GM19023 (cell line): Measurements from ENCODE around the gene RELN.

Experiments
- ATAC-seq: cut with Tn5 transposase; IDR thresholded peaks from one replicate; pipeline ENCODE4 v1.9.1; 2021; ENCODE audit warnings: mild to moderate bottlenecking, moderate library complexity; ENCODE audit not compliant: unreplicated experiment

Gene RELN

DNA sequence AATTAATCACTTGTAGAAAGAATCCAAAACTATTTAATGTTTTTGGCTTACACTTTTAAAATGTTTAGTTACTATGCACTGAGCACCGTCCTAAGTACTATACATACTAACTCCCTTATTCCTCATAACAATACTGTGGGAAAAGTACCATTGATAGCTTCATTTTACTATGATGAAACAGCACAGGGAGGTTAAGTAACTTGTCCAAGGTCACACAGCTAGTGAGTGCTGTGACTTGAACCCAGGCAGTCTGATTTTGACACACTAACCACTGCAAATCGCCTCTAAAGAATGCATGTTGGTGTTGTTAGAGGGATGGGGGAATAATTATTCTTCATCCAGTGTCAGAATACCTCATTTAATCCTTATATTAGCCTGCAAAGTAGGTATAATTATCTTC lies 1.9 kb upstream of the RELN start:
- no peak for ATAC-seq

GRCh38 chr7:103990991-103991390 lies 1.5 kb upstream of the RELN start:
- ATAC-seq, result no peak

GRCh38 chr7:103989785-103990767 lies 618 bp upstream of the RELN start:
- ATAC-seq, result no peak

DNA sequence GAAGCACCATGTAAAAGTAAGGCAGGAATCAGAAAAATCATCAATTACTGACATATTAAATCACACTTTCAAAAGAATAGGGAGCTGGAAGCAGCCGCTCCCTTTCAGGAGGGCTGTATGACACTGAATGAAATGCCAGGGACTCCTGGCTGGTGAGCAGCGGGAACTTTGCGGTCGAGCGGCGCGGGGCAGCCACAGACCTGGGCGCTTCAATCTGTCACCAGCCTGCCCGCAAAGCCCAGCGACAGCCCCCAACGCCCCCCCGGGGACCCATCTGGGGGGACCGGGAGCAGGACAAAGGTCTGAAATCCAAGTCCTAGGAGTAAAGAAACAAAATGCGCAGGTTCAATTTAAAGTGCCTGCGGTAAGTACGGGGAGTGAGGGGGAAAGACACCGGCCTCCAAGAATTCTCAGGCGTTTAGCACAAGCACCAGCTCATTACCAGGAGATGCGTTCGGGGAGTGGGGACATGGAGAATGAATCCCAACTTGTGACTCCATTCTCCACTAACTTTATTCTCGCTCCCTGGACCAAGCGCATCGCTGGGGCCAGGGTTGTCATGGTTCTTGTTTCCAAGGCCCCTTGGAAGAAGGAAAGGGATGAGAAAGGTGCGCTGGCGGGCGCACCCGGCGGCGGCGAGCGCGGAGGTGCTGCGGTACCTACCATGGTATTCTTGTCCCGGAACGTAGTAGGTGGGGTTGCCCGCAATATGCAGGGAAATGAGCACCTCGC lies 824 bp downstream of the RELN start:
- no peak for ATAC-seq

GRCh38 chr7:103987451-103987850 lies 2.0 kb downstream of the RELN start:
- ATAC-seq, result no peak

DNA sequence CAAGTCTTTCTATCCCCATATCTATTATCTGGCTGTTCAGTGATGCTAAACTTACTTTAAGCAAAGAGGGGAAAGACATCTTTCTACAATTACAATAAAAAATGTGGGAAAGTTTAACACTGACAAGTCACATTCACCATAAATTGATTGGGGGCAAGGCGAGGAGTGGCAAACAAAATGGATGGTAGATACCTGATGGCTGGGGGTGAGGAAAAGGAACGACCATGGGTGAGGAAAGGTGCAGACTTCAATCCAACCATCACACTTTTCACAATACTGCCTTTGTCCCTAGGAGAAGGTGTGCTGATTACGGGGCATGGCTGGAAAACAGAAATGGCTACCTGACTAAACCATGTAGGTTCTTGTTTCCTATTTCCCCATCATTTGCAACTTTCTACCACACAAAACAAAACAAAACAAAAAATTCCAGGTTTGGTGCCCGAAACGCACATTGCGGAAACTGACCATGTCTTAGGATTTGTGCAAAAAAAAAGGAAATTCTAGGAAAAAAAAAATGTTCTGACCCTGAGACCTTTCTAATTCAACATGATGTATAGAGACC lies 3.8 kb downstream of the RELN start:
- ATAC-seq, result no peak

- no peak for ATAC-seq
Observed at GRCh38 chr7:103984050-103984449, 5.4 kb downstream of the RELN start.

GRCh38 chr7:103983201-103983977 lies 6.1 kb downstream of the RELN start:
- no peak for ATAC-seq

DNA sequence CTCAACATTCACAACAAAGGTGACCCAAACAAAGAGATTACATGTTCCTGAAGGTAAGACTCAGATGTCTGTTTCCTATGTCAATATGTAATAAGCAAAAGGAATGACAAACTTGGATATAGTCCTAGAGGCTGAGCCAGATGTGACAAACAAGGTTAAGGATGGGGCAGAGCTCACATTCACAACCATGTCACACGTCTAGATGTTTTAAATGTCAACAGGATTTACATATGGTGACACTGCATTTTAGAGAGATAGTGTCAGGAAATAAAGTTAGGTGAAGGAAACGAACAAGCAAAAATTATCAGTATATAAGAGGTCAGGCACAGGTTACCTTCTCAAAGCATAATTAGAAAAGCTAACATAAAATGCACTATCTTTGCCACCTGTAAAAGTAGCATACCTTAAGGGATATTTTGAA lies 8.4 kb downstream of the RELN start:
- ATAC-seq, result no peak

DNA sequence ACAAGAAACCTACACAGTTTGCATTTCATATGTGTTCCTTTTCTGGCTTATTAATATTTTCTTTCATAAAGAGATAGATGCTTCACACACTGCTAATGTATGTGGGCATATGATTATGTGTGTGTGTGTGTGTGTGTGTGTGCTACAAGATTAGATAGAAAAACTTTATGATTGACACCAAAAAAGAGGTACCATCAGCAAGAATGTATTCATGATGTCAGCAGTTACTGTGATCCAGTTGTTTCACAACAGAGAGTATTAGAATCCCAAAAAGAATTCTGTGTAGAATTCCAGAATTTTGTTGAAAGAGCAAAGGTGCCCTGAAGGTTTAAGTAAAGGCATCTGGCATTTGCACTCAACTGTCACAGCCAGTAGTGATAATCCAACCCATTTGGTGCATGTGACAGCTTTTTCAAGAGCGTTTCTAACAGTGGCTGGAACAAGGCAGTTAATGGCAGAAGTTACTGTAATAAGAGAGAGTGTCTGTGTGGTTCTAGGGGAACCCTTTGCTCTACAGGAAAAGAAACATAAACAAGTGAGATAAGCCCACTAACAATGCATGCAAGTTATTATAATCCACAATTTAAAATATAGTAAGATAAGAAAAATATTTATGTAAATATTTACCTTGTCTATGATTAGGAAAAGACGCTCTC lies 16.6 kb downstream of the RELN start:
- no peak for ATAC-seq

GRCh38 chr7:103967401-103967800 lies 22.1 kb downstream of the RELN start:
- no peak for ATAC-seq

DNA sequence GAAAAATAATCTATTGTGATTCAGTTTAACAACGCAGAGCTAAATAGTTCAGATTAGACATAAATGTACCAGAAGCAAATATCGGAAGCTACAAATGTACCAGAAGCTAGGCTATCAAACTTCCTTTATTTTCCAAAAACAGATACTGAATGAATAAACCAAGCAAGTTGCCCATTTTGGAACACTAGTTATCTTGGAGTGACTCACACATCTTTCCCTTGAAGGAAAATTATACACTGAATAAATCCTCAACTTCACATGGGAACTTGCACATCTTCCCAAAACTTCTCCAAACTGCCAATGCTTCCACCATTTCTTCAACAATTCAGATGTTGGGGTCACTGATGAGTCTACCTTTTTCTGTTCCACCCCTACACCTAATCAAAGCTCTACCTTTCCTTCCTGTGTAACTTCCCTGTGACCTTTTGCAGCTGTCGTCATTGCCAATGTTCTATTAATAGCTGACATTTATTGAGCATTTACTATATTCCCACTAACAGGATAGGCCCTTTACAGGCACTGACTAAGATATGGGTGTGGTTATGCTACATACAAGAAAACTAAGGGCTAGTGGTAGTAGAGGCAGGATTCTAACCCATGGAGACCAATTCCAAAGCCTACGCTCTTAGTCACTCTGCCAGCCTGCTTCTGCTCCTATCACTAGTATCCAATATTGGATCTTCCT lies 22.7 kb downstream of the RELN start:
- ATAC-seq, result no peak

- ATAC-seq, result no peak
Observed at GRCh38 chr7:103964269-103964668, 25.2 kb downstream of the RELN start.

DNA sequence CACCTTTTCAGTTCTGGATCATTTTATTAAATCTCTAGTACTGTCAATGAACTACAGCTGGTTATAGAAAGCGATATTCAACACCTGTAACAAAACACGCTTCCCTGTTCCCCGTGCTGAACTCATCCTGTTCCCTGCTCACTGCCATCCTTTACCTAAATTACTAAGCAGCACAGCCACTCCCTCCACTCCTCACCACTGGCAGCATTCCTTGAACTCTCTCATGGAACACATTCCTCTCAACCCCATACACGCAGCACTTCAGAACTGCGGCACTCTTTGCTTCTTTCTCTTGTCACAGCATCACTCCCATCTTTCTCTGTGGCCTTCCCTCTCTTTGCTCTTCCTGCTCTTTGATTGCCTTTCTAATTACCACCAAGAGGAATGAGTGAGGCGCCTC lies 27.4 kb downstream of the RELN start:
- no peak for ATAC-seq

DNA sequence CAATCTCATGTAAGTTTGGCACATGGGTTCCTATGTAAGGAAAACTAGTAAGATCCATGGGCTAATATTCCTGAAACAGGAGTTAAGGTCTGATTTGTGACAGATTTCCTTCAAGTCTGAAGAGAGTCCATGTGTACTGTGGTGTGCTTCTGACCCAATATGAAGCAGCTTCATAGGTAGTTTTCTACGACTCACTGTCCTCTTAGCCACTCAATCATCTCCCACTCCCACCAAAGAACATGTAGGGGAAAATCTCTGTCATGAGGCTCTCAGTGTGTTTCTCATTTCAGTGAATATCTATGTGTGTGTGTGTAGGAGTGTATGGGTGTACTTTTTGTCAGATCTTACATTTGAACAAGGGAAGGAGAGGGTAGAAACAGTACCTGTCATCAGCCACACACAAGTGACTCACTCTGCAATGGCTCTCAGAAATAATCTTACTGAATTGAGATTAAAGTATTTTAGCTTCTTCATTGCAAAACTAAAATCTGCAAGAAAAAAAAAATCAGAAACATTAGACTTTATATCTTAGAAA lies 31.1 kb downstream of the RELN start:
- ATAC-seq, result no peak

GRCh38 chr7:103955985-103956384 lies 33.5 kb downstream of the RELN start:
- ATAC-seq, result no peak

DNA sequence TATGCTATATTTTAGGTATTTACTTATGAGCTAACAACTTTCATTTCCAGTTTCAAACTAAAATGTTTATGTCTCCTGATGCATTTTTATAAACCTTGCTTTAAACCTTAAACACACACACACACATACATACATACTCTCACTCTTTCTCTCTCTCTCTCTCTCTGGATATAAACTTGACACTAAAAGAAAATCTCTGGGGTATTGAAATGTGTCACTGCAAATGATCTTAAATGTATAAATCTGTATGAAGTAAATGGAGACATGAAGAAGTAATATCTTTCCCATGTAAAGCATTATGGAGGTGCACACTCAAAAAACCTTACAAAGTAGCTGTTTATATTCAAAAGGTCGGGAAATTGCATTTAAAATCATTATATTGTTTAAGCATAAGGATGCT lies 37.0 kb downstream of the RELN start:
- no peak for ATAC-seq

DNA sequence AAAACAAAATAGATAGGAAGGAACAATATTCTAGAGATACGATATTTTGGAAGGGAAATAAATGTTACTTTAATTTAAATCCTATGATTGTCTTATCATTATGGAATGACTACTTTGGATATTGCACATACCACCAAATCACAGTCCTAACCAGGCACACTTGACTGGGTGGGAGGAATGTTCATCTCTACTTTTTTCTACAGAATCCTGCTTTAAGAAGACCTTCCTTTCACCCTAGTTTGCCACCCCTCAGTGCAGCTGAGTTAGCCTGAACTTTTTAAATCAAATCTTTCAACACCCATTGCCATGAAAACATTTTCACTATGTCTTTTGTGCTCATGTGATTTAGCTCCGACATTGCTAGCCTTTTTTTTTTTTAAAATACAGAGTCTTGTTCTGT lies 38.1 kb downstream of the RELN start:
- ATAC-seq, result no peak

DNA sequence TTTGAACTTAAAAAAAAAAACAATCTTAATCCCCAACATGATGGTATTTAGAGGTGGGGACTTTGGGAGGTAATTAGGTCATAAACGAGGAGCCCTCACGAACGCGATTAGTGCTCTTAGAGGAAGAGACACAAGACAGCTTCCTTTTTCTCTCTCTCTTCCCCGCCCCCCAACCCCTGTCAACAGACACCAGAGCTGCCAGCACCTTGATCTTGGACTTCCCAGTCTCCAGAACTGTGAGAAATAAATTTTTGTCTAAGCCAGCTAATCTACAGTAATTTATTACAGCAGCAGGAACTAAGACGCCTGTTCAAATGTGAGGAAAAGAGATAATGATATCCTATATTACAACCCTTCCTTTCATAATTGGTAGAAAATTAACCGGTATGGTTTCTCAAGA lies 40.1 kb downstream of the RELN start:
- ATAC-seq, result no peak
